ENCODE results near the gene TLCD1.
"Not testable (repeated sequence)": the region's sequence is repeated elsewhere in the genome, so short reads cannot be mapped to it uniquely, and the experiment has no call there.

Gene TLCD1

DNA sequence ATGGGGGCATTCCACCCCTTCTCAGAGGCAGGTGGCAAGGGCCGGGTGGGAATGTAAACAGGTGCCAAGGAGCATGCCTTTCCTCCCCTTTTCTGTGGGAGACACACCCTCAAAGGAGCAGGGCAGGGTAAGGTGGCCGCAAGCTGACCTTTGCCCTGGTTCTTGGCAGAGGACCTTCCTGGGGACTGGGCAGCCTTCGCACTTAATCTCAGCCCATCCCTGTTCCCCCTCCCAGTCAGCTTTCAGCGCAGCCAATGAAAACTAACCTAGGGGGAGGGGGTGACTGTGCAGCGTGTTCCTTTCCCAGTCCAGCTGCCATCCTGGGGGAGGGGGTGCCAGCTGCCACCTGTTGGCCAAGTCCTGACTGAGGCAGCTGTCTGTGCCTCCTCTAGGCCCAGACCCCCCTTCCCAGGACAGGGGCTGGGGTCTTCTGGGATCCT, 20.6 kb upstream of the TLCD1 start:
- DNase-seq, result peak; percentile 94

DNA sequence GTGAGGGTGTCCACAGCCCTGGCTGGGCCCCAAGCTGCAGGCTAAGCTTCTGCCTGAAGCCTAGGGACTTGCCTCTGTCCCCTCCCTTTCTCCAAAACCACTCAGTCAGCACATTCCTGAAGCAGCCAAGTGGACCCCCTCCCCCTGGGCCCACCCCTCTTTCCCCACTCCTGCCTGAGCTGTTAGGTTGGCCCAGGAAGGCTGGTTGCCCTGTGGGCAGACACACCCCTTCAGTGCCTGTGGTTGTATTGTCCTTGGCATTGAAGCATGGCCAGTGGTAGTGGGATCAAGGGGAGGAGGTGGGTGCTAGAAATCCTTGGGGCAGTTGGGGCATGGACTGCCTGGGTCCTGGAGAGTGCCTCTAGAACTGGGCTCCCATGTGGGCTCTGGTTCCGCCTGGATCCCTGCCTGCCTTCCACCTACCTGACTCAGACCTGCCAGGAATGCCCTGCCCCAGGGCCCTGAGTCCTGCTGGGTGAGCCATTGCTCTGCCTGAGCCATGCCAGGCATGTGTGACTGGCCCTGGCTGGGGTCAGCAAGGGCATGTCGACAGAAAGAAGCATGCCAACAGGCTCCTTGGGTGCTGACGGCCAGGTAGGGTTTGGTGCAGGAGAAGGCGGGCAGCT, 19.9 kb upstream of the TLCD1 start:
- no peak for DNase-seq

DNA sequence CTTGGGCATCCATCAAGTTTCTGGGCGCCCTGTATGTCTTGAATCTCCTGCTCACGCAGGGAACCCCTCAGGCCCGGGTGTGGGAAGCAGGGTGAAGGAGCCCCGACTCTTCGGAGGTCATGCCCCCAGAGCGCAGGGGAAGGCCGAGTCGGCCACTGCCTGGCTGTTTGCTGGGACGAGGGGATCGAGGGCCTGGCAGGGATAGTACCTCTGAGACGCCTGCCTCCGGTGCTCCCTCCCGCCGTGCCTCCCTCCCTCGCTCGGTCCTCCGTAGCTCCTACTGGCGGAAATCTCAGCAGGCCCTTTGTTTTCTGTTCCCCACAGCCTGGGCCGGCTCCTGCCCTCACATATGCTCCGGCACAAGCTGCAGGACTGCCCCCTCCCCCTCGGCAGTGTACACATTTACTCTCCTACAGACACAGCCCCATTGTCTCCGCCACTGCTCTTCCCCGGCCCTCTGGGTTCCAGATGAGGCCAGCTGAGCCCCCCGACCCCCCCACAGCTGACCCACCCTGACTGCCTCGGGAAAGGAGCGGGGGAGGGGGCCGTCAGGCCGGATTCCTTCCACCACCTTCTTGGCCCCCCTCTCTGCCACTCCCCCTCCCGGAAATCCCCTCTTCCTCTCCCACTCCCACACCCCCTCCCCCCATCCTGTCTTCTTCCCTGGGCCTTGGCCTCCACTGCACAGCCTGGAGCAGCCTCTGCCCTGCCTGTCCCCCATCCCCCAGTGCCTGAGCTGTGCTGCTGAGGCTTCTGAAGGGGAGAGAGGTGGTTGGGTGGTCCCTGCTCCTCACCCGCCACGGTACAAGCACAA, 19.1 kb upstream of the TLCD1 start:
- peak; percentile 66 for DNase-seq

DNA sequence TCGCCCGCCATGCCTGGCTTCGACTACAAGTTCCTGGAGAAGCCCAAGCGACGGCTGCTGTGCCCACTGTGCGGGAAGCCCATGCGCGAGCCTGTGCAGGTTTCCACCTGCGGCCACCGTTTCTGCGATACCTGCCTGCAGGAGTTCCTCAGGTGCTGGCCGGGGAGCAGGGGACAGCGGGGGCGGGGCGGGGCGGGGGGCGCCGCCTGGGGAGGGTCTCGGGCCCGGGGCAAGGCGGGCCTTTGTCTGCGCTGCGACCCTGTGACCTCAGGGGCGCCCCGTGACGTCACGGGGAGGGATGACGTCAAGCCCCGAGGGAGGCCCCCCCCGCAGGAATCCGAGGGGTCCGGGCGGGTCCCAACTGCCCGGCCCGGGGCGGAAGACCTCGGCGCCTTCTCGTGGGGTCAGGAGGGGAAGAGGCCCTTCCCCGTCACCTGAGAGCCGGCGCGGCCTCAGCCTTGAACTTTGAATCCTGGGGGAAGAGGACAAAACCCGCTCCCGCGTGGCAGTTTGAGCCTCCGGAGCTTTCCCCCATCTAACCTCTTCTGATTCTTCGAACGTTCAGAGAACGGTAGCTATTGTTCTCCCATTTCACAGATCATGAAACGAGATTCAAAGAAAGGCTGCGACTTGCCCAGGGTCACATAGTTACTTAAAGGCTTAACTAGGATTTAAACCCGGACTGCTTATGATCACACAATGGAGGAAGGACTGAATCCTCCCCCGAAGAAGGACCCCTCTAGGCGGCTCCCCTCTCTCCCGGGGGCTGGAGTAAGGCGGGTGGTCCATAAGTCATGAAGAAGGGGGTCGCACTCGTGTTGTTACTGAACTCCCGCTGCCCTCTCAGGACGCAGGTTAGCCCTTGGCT, 18.3 kb upstream of the TLCD1 start:
- no peak for DNase-seq

DNA sequence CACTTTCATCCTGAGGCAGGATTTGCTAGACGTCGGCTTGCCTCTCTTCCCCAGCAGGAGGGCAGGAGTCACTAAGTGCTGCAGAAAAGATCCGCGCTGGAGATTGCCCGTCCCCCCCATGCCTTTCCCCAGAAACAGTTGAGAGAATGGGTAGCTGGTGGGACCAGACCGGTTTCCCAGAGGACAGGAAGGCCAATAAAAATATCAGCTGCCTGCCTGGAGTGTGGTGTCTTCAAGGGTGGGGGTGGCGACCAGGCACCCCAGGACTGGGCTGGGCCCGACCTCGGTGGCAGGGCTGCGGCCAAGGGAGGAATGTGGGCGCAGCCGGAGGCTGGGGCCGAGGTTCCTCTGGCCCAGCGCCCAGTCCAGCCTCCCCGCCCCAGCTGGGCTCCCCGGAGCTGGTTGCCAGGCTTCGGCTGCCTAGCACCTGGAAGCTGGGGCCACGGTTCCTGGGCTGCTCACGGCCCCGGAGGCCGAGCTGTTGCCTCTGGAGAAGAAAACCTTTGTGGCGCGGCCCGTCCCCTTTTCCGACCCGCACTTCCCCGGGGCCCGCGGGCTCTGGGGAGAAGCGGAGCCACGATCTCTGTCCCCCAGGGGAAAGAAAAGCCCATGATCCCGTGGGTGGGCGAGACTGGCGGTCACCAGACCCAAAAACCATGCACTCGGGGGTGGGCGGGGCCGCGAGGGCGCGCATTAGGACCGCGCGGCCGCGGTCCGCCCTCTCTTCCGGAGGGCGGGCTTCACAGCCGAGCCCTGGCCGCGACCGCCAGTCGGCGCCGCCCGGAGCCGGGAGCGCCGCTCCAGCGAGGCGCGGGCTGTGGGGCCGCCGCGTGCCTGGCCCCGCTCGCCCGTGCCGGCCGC, 17.4 kb upstream of the TLCD1 start, which contains the start of gene TRAF4:
TSS of gene TRAF4 (plus strand) at position 769 of the 861 bp plus-strand sequence. CDS start 102 bp downstream, outside the sequence.
- DNase-seq, result peak; percentile 96

DNA sequence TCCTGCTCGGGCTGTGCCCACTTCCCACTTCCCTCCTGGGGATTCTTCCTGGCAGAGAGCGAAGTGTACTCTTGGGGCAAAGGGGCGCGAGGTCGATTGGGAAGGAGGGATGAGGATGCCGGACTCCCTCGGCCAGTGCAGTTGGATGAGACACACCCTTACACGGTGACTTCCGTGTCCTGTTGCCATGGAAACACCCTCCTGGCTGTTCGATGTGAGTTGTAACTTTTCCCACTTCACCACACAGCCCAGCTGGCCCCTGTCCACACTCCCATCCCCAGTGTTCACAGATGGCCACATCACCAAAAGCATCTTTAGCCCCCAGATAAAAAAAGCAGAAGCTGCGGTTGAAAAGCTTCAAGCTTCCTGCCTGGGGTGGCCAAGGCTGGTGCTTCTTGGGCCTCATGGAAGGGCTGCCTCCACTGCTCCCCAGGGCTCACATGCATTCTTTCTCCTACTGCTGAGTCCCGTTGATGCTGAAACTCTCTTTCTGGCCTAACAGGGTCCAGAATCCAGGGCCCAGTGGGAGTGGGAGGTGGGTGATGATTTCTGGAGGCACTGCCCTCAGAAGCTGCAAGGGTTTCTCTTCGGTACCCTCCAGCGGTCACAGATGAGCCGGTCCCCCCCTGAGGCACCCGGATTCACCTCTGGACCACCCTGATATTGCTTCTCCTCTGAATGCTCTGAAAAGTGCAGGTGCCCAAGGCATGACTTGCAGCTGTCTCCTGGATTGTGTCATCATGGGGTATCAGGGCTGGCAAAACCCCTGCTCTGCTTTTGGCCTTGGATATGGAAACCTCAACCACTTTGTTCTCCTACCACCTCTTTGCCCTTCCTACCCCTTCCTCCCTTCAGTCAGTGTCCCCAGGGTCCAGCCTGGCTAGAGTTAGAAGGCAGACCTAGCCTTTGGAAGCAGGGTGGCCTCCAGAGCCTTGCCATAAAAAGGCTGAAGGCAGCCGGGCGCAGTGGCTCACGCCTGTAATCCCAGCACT, 15.6 kb upstream of the TLCD1 start:
- DNase-seq, result no peak

DNA sequence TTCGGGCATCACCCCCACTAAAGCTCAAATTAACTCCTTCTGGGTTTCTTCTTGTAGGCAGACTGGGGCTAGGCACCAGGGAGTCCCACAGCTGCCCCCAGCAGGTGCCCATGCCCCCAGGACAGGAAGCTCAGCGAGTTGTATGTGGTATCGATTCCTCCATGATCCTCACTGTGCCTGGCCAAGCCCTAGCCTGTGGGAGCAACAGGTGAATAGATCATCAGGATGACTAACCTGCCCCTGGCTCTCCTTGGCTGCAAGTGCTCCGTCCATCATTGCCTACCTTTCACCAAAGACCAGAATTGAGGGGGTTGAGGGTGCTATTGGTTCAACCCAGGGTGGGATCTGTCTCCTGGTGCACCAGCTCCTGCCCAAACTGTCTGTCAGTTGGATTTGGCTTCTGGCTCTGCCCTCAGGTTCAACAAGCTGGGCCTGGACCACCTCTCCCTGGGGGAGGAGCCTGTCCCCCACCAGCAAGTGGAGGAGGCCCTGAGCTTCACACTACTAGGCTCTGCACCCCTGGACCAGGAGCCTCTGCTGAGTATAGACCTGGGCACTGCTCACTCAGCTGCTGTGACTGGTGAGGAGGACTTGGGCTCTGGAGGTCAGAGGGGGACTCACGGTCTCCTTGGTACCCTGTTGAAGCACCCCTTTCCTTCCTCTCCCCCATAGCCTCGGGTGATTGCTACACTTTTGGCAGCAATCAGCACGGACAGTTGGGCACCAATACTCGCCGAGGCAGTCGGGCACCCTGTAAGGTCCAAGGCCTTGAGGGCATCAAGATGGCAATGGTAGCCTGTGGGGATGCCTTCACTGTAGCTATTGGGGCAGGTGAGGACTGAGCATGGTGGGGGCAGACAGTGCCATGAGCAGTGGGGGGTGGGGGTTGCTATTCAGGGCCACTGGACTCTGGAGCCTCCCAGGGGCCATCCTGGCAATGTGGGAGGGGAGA, 14.6 kb upstream of the TLCD1 start:
- no peak for DNase-seq

DNA sequence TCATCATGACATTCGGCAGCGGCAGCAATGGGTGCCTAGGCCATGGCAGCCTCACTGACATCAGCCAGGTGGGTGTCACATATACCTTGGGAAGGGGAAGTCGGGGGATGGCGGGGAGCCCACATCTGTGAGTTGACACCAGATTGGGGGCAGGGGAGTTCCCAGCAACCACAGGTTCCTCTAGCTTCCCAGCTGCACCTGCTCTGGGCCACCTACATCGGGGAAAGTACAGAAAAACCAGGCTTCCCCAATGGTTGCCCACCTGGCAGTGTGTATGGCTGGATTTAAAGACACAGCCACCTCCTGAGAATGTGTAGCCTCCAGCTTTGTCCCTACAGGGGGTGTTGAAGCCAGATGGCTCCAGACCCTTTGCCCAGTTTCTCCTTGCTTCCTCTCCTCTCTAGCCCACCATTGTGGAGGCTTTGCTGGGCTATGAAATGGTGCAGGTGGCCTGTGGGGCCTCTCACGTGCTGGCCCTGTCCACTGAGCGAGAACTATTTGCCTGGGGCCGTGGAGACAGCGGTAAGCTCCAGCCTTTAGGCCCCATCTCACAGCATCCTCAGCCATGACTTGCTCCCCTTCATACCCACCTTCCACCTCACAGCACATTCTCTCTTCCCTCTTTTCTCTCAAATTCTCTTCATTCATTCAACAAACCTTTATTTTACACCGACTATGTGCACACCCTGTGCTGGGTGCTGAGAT, 12.8 kb upstream of the TLCD1 start:
- no peak for DNase-seq

DNA sequence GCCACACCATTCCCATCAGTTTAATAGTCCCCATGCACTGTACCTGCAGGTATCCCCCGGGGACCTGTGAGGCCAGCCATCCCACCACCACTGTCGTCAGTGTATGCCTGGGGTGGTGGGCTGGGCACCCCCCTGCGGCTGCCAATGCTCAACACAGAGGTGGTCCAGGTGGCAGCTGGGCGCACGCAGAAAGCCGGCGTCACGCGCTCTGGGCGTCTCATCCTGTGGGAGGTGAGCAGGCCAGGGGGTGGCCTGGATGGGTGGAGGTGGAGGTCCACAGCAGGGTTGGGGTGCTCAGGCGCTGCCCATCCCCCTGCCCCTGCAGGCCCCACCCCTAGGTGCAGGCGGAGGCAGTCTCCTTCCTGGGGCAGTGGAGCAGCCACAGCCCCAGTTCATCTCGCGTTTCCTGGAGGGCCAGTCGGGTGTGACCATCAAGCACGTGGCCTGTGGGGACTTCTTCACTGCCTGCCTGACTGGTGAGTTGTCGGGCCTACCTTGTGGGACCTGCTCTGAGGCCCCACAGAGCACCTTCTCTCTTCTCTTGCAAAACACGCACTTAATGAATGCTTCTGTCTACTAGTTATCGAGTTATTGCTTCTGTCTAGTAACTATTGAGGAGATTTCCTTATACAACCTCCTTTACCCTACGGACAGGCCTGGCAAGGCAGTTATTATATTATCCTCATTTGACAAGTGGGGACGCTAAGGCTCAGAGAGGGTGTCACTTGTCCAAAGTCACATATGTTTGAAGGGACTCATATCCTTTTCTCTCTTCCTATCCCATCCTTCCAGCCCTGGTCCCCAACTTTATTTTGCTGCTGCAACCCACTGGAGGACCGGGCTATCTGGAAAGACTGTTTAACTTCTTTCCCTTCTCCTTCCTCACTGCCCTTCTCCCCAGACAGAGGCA, 12.0 kb upstream of the TLCD1 start:
- DNase-seq, result no peak

DNA sequence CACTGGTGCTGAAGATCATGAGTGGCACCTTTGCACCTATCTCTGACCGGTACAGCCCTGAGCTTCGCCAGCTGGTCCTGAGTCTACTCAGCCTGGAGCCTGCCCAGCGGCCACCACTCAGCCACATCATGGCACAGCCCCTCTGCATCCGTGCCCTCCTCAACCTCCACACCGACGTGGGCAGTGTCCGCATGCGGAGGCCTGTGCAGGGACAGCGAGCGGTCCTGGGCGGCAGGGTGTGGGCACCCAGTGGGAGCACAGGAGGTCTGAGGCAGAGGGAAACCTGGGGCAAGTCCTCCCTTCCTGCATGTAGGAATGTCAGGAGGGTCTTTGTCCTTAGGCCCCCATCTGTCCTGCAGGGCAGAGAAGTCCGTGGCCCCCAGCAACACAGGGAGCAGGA, 11.3 kb upstream of the TLCD1 start:
- DNase-seq, result no peak

DNA sequence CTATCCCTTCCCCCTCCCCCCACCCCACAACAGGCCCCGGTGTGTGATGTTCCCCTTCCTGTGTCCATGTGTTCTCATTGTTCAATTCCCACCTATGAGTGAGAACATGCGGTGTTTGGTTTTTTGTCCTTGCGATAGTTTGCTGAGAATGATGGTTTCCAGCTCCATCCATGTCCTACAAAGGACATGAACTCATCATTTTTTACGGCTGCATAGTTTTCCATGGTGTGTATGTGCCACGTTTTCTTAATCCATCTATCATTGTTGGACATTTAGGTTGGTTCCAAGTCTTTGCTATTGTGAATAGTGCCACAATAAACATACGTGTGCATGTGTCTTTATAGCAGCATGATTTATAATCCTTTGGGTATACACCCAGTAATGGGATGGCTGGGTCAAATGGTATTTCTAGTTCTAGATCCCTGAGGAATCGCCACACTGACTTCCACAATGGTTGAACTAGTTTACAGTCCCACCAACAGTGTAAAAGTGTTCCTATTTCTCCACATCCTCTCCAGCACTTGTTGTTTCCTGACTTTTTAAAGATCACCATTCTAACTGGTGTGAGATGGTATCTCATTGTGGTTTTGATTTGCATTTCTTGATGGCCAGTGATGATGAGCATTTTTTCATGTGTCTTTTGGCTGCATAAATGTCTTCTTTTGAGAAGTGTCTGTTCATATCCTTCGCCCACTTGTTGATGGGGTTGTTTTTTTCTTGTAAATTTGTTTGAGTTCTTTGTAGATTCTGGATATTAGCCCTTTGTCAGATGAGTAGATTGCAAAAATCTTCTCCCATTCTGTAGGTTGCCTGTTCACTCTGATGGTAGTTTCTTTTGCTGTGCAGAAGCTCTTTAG, 10.1 kb upstream of the TLCD1 start:
- DNase-seq, result not testable (repeated sequence)

DNA sequence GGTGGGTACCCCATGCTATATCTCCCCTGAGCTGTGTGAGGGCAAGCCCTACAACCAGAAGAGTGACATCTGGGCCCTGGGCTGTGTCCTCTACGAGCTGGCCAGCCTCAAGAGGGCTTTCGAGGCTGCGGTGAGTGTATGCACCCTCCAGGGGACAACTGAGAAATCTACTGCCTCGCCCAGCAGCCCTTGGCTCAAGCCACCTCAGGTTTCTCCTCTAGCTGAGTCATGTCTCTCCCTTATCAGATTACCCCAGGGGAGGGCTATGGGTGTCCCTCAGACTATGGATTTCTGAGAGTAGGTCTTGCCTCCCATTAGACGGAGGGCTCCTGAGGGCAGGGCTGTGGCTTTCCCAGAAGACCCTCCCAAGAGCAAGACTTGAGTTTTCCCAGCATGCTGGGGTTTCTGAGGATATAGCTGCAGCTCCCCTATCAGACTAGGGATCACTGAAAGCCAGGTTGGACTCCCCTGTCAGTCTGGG, 9.2 kb upstream of the TLCD1 start:
- DNase-seq, result no peak

DNA sequence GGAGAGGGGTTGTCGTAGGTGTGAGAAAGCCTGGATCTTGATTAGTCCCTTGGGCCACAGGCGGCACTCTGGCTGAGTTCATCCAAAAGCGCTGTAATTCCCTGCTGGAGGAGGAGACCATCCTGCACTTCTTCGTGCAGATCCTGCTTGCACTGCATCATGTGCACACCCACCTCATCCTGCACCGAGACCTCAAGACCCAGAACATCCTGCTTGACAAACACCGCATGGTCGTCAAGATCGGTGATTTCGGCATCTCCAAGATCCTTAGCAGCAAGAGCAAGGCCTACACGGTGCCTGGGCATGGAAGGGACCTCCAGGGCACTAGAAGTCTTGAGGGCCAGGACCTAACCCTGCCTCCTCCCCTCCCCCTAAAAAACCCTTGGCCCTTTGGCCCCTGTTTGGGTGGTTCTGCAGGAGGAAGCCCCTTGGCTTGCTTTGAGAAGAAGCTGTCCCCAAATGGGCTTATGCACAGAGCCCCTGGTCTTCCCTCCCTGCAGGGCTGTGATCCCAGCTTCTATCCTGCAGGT, 8.7 kb upstream of the TLCD1 start:
- no peak for DNase-seq

DNA sequence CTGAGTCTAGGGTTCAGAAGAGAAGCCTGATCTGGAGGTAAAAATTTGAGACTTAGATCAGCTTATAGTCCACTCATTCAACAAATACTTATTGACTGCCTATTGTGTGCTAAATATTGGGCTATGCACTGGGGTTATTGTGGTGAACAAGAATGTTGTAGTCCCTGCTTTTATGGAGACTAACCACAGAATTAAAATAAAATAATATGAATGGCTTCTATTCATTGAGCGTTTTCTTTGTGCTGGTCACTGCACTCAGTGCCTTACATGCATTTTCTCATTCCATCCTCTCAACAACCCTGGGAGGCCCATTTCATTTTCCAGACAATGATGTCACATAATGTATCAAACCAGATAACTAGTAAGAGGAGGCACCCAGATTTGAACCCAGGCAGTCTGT, 7.3 kb upstream of the TLCD1 start:
- no peak for DNase-seq

DNA sequence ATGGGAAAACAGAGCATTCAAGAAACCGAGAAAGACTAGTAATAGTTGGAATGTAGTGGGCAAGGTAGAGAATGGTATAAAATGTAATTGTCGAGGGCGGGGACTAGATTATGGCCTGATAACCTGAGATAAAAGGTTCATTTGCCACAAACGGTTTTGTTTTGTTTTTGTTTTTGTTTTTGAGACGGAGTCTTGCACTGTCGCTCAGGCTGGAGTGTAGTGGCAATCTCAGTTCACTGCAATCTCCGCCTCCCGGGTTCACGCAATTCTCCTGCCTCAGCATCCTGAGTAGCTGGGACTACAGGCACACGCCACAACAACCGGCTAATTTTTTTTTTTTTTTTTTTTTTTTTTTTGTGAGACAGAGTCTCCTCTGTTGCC, 3.9 kb upstream of the TLCD1 start:
- no peak for DNase-seq

DNA sequence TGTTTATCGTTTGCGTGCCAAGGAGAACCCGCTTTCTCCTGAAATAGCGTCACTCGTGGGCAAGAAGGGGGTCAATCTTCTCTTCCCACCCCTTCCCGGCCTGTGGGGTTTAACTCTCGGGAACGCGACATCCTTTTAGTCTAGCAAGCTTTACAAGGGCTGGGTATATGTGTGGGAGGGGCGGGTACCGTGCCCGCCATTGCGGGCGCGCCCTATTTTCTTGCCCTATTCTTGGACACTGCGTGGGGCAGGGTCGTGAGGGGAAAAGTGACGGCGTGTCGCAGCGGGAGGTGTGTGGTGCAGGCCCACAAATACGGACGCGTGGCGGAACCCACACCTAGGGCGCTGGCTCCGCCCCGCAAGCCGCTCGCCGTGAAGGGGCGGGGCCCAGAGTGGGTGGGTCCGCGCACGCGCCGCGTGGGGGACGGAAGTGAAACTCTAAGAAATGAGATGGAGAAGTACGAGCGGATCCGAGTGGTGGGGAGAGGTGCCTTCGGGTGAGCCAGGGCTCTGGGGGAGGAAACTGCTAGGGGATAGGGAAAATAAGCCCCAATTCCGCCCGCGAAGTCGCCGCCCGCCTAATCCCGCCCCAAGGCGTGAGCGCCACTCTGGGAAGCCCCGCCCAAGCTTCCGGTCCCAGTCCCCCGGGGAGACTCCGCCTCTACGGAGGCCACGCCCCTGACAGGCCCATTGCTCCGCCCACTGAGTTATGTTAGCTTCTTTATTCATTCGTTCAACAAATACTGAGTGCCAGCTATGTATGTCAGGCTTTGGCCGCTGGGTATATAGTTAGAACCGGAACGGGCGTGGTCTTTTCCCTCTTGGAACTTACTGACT, 2.5 kb upstream of the TLCD1 start, which contains the start of gene NEK8:
TSS of gene NEK8 (plus strand) at position 425 of the 837 bp plus-strand sequence. CDS start at position 451, 26 bp downstream.
- DNase-seq, result peak; percentile 88

Measured in NCI-H510A (cell line).